Fibroblast of skin of back (primary cell): ENCODE measurements around the gene PARD3B.
A peak's percentile ranks its signal among the peaks of the same experiment; 100 is the strongest.
"Not testable (repeated sequence)": the region's sequence is repeated elsewhere in the genome, so short reads cannot be mapped to it uniquely, and the experiment has no call there.

Experiments used
- DNase-seq: peaks from one replicate; pipeline ENCODE4 v3.0.0-alpha.2; 2013

The PARD3B gene

GRCh38 chr2:205481861-205482260 is 936.6 kb downstream of the PARD3B start:
- no peak for DNase-seq

GRCh38 chr2:205482399-205483081 is 937.3 kb downstream of the PARD3B start:
- DNase-seq, result no peak

- DNase-seq, result no peak
These were observed 937.8 kb downstream of the PARD3B start for GRCh38 chr2:205483095-205483494.

GRCh38 chr2:205484215-205484614 is 938.9 kb downstream of the PARD3B start:
- no peak for DNase-seq

- no peak for DNase-seq
These were observed 939.5 kb downstream of the PARD3B start for GRCh38 chr2:205484764-205485163.

GRCh38 chr2:205493528-205493927 is 948.3 kb downstream of the PARD3B start:
- not testable (repeated sequence) for DNase-seq

- DNase-seq, result peak; percentile 54
These were observed 949.4 kb downstream of the PARD3B start for GRCh38 chr2:205494537-205495235.

GRCh38 chr2:205495819-205496218 is 950.5 kb downstream of the PARD3B start:
- peak; percentile 73 for DNase-seq

GRCh38 chr2:205496370-205496769 is 951.1 kb downstream of the PARD3B start:
- DNase-seq, result no peak

- peak; percentile 79 for DNase-seq
These were observed 951.5 kb downstream of the PARD3B start for GRCh38 chr2:205496772-205497171.

GRCh38 chr2:205499006-205499405 is 953.7 kb downstream of the PARD3B start:
- no peak for DNase-seq

- no peak for DNase-seq
These were observed 954.8 kb downstream of the PARD3B start for GRCh38 chr2:205500065-205500464.

GRCh38 chr2:205500951-205501350 is 955.7 kb downstream of the PARD3B start:
- DNase-seq, result no peak

- no peak for DNase-seq
These were observed 956.6 kb downstream of the PARD3B start for GRCh38 chr2:205501826-205502225.

- no peak for DNase-seq
These were observed 960.1 kb downstream of the PARD3B start for GRCh38 chr2:205505371-205505770.

GRCh38 chr2:205509655-205510054 is 964.4 kb downstream of the PARD3B start:
- no peak for DNase-seq

GRCh38 chr2:205510345-205510744 is 965.1 kb downstream of the PARD3B start:
- no peak for DNase-seq

GRCh38 chr2:205511221-205511620 is 965.9 kb downstream of the PARD3B start:
- DNase-seq, result peak; percentile 81

GRCh38 chr2:205511641-205512040 is 966.4 kb downstream of the PARD3B start:
- peak; percentile 69 for DNase-seq

- no peak for DNase-seq
These were observed 975.0 kb downstream of the PARD3B start for GRCh38 chr2:205520311-205520710.

- DNase-seq, result no peak
These were observed 979.4 kb downstream of the PARD3B start for GRCh38 chr2:205524656-205525055.

GRCh38 chr2:205527801-205528200 is 982.5 kb downstream of the PARD3B start:
- peak; percentile 43 for DNase-seq

GRCh38 chr2:205531072-205531471 is 985.8 kb downstream of the PARD3B start:
- DNase-seq, result no peak

- DNase-seq, result no peak
These were observed 986.3 kb downstream of the PARD3B start for GRCh38 chr2:205531489-205532148.
